SH-SY5Y (cell line): Measurements from ENCODE around the gene RASA2.

Source experiments
- GATA2 ChIP-seq: IDR thresholded peaks from 2 replicates; pipeline ENCODE4 v1.6.1; 2011; ENCODE audit warnings: mild to moderate bottlenecking, low read depth, low read length
- GATA3 ChIP-seq: IDR thresholded peaks from 2 replicates; pipeline ENCODE4 v1.6.1; 2011; ENCODE audit warnings: low read depth, mild to moderate bottlenecking, low read length, moderate library complexity

DNA sequence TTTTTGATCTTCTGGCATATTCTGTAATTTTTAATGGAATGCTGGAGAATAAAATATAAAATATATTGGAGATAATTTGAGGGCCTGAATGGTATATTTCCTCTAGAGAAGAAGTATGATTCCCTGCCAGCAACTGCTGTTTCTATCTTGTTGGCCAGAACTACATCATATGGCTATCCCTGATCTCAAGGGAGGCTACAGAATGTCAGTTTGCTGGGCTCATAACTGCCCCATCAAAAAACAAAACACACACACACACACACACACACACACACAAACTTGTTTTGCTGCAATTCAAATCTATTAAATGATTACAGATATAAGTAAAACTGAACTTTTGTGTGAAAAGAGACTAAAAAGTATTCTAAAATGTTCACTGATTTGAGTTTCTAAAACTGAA, 51.0 kb downstream of the RASA2 start:
- TF ChIP-seq GATA3 (no peak), GATA2 (no peak)
